ENCODE data around the gene PARD3B.

DNA sequence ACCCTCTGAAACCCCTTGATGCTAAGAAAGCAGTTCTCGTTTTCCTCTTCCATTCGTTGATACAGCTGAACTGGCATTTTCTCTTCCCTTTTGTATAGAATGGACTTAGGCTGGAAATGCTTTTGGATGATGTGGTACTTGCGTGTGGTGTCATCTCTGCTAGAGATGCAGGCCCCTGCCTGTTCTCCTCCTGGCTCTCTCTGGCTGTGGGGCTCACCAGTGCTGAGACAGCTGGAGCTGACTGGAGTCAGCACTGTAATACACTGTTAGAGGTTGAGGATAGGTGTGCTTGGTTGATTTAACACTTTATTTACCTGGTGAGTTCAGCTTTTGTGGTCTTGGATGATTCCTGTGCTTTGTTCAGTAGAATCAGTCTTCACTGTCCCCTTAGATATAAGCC lies 30.2 kb downstream of the PARD3B start:
- TF ChIP-seq, protein P1, sequence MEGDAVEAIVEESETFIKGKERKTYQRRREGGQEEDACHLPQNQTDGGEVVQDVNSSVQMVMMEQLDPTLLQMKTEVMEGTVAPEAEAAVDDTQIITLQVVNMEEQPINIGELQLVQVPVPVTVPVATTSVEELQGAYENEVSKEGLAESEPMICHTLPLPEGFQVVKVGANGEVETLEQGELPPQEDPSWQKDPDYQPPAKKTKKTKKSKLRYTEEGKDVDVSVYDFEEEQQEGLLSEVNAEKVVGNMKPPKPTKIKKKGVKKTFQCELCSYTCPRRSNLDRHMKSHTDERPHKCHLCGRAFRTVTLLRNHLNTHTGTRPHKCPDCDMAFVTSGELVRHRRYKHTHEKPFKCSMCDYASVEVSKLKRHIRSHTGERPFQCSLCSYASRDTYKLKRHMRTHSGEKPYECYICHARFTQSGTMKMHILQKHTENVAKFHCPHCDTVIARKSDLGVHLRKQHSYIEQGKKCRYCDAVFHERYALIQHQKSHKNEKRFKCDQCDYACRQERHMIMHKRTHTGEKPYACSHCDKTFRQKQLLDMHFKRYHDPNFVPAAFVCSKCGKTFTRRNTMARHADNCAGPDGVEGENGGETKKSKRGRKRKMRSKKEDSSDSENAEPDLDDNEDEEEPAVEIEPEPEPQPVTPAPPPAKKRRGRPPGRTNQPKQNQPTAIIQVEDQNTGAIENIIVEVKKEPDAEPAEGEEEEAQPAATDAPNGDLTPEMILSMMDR (conservative IDR thresholded peaks at IDR 0.05; ENCODE audit: low read depth, low read length) = no peak
- TF ChIP-seq RFX5 (IDR thresholded peaks at IDR 0.05; ENCODE audit: low read depth, low read length) = no peak
- TF ChIP-seq, protein P2, sequence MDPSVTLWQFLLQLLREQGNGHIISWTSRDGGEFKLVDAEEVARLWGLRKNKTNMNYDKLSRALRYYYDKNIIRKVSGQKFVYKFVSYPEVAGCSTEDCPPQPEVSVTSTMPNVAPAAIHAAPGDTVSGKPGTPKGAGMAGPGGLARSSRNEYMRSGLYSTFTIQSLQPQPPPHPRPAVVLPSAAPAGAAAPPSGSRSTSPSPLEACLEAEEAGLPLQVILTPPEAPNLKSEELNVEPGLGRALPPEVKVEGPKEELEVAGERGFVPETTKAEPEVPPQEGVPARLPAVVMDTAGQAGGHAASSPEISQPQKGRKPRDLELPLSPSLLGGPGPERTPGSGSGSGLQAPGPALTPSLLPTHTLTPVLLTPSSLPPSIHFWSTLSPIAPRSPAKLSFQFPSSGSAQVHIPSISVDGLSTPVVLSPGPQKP (IDR thresholded peaks at IDR 0.05; ENCODE audit: borderline replicate concordance, low read depth, low read length) = no peak
- no peak for TF ChIP-seq POLR2A (IDR thresholded peaks at IDR 0.05; ENCODE audit: low read depth, low read length)
- no peak for TF ChIP-seq RAD21 (IDR thresholded peaks at IDR 0.05; ENCODE audit: low read length)
- no peak for TF ChIP-seq CEBPB (IDR thresholded peaks at IDR 0.05; ENCODE audit: low read depth, low read length)
